ENCODE results near the gene EFCAB8.

DNA sequence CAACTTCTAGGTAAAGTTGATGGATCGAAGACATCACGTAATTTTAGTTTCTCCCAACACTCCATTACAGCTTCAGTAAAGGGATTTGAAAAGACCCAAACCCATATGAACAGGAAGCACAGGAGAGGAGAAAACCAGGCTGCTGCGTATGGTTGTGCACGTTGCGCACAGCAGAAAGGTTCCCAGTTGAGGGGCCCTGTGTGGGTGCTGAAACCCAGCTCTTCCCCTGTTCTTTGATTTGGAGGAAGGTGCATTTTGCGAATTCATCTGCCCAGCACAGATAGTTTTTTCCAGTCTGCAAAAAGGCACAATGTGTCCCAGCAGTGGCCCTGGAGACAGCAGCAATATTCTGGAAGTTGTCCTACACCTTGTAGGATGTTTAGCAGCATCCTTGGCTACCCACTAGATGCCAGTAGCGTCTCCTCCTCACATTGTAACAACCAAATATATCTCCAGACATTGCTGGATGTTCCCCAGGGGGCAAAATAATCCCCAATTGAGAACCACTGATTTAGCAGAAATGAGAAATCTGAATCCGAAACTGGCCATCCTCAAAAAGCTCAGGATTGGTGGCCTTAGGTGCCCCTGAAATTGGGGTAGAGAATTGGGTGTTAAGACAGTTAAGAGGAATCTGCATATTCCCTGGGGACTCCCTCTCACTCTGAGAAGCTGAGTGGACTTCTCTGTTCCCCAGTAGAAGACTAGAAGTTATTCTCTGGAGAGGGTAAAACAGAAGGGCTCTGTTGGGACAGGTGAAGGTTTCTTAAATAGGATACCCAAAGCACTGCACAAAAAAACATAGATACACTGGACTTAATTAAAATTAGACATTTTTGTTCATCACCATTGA, 133.3 kb downstream of the EFCAB8 start:
- TF ChIP-seq CTCF (IDR thresholded peaks at IDR 0.05) (no peak), POLR2A (IDR thresholded peaks at IDR 0.05) (no peak)

Data from vagina (tissue), 2 donors.